EL (cell line): ENCODE data around the gene LYPD1.

Source experiments
- DNase-seq: peaks from one replicate; pipeline ENCODE4 v3.0.0-alpha.2; 2016

Gene LYPD1

DNA sequence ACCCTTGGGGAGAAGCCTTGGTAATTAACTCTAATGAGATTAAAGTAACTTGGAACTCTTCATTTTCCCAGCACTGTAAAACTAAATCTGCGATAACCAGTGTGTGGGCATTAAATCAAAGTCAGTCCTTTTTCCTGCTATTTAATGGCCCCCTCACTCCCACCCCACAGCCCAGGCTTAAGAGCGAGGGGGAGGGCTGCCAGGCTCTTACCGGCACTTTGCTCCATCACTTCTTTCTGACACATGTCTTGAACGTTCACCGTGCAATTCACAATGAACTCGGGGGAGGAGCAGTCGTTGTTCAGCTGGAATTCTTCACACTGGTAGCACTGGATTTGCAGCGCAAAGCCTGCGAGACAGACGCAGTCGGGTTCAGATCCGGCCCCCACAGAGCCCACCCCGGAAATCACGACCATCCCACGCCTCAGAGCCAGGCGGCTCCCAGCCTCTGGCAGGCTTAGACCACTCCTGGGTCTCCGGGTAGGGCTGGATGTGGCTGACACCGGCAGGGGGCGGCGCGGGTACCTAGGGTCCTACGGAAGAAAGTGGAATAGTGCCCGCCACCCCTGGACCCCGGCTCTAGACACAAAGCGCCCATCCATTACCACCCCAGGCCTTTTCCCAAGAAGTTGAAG lies 1.7 kb downstream of the LYPD1 start:
- DNase-seq, result peak; percentile 28

DNA sequence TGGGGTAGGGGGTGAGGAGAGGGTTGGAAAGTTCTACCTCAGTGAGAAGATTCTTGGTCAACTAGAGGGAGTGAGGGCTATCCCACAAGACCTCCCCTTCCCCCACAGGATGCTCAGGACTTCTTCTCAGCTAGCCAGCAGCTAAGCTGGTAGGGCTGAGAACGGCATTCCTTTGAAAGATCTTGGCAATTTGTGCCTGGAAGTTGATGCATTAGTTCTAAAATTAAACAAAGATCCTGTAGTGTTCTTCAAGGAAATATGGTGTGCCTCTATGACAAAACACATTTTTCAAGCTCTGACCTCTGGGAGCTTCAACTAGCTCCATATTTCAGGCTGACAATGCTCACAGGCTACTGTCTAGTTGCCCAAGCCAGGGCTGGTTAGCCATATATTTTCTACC lies 2.3 kb downstream of the LYPD1 start:
- DNase-seq, result no peak

DNA sequence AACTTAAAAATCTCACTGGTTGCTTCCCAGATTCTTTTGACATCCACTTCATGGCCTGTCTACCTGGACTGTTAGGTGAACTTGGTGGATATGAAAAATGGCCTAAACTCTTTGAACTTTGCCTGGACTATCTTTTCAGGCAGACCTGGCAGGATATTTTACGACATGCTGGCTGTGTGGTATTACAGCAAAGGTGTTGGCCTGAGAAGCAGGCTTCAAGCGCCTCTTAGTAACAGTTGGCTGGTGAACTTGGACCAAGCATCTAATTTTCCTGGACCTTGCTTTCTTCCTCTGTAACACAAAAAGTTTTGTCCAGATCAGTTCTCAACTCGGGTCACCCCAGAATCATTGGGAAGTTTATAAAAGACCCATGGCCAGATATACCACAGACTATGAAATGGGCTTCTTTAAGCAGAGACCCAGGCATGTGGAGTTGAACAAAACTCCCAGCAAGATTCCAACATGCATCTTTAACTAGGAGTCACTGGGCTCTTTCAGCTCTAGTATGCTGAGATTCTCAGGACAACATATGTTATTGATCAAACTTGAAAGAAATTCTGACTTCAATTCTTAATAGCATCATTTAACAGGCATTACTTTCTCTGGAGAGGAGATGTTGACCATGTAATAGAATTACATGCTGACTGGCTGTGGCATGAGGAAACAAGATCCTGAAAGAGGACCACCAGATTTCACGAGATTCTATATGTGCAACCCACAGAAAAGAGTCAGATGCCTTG lies 4.4 kb downstream of the LYPD1 start:
- no peak for DNase-seq

DNA sequence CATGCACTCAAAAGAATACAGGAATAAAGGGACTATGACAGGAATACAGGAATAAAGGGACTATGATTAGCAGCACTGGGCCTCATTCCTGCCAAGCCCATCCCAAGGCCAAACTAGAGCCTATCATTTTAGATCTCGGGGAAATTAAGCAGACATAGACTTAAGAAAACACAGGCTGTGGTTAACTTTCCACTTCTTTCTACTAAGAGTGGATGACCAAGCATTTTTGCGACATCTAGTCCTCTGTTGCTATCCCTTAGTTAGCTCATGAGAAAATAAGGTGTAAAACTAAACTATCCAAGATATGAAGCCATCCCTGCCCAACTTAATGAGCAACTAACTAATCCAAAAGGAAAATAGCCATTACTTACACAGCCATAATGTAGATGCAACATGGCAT lies 5.9 kb downstream of the LYPD1 start:
- DNase-seq, result no peak

DNA sequence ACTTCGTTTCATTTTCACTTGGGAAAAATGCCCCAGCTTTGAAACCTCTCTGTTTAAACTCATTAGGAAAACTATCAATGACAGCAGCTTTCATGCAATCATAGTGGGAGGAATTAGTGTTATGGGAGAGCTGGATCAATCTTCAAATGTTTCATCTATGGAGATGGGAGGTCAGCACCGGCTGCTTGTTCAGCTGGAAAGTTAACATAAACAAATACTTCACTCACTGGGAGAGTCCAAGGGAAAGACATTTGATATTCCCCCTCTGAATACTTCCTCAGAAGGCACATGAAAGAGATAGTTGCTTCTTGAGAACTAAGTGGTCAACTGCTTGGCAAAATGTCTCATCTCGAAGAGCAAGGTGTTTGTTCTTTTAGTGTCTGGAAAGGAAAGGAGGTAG lies 7.3 kb downstream of the LYPD1 start:
- peak; percentile 11 for DNase-seq

DNA sequence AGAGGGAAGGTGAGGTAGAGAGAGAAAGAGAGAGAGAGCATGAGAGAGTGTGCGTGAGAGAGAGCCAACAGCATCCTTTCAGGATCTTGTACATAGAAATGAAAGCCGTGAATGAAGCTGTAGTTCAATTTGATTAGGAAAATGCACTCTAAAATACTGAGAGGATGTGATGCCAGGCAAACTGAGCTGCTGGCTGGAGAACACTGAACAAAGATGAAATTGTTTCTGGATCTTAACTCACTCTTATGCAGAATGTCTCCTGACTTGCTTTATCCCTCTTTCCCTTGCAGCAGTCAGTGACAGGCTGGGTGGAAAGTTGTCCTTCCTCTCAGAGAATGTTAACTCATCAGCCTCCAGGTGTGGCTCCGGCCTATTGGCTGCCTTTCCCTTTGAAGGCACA lies 10.7 kb downstream of the LYPD1 start:
- no peak for DNase-seq

DNA sequence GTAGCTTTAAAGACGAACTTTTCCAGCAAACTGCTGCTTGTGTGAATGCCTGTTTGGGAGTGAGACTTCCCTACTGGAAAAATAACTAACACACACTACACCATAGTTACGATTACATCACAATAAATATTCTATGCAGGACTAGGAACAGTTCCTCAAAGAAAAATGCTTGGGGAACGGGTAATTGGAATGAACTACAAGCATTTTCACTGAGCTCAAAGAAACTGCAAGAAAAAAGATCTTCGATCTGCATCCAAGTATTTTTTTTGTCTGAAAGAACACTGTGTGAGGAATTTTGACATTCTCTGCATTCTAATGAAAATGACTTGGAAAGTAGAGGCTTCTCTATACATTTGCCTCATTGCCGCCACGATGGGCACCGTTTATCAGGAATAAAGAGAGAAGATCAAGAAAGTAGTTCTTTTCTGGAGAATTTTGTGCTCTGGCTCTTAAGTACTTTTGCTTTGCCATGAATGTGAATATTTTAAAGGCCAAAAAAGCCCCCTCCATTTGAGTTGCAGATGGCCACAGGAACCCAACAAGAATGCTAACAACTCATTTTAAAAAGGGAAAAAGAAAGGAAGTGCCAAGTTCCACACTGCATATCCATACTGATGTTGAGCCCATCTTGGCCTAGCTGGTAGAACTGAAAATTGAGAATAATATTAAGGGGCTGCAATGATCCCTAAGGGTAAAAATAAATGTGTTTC lies 13.6 kb downstream of the LYPD1 start:
- DNase-seq, result no peak

DNA sequence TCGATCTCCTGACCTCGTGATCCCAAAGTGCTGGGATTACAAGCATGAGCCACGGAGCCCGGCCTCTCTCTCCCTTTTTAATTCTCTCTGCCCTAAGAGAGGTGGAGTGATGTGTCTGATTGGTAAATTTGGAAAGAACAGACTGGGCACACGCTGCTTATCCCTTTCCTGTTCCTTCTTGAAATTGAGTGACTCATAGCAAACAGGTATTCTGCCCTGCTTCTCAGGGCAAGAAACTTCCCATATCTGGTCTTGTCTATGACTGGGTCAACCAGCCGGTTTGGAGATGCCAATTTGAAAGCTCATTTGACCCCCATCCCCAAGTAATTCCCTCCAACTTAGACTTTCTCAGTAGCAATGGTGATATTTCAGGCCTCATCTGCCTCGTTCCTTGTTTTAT lies 15.0 kb downstream of the LYPD1 start:
- no peak for DNase-seq

DNA sequence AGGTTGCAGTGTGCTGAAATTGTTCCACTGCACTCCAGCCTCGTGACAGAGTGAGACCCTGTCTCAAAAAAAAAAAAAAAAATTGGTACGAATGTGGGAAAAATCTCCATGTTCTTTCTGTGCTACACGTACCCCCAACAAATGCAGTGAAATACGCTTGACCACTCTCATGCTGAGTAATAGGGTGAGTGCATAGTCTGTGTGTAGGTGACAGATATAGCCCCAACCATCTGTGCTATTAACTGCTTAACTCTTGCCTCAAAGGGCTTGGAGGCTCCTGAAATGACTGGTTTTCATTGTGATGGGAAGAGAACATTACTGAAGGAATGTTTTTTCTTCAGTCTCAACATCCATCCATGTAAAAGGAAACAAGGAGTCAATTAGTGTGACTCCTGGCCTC lies 15.7 kb downstream of the LYPD1 start:
- DNase-seq, result no peak

DNA sequence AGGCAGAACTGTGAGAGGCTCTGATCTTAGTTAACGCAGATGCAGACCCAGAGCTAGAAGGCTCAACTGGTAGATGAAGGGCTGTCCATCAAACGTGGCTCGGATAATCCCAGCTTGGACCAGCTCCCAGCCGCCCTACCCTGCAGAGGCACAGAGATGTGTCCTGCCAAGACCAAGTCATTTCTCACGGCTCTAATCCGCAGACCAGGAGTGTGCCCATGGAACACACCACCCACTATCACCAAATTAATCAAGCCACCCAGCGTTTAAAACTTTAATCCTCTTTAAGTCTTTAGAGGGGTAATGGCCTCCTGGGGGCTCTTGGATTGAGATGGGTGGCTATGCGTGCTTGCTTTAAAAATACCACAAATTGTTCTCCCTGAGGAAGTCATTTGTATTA lies 17.5 kb downstream of the LYPD1 start:
- no peak for DNase-seq

DNA sequence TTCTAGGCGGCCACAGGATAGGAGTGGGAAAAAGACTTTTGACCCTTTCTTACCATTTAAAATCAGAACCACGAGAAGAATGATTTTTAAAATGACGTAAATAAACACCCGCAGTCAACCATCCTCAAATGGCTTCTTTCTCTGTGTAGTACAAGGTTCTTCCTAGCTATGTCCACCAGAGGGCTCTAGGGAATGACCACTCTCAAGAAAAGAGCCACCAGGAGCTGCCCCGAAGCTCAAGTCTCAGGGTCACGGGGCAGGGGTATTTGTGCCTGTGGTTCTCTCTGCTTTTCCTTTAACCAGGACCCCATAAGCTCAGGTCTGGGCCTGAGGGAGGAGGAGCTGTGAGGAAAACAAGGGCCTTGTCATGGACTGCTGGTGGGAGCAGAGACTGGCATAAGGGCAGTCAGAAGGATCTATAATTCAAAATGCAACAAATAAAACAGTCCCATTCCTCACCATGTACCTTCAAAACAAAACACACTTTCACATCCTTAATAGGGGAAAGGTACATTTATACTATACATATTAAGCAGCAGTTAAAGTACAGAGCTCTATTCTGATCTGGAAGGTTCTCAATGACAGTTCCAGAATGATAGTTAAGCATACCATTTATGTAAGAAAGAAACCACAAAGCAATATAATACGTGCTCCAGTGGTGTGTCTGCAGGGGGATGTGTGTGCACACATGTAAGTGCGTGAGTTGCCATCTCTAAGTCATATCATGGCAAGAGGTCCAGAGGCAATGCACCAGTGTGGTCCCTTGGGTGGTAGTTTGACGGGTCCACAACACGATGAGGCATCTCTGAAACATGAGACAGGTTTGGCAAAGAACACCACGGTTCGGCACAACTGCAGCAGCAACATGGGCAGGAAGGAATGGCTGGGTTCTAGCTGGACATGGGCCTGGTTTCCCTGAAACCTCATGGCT lies 18.6 kb downstream of the LYPD1 start:
- peak; percentile 48 for DNase-seq

DNA sequence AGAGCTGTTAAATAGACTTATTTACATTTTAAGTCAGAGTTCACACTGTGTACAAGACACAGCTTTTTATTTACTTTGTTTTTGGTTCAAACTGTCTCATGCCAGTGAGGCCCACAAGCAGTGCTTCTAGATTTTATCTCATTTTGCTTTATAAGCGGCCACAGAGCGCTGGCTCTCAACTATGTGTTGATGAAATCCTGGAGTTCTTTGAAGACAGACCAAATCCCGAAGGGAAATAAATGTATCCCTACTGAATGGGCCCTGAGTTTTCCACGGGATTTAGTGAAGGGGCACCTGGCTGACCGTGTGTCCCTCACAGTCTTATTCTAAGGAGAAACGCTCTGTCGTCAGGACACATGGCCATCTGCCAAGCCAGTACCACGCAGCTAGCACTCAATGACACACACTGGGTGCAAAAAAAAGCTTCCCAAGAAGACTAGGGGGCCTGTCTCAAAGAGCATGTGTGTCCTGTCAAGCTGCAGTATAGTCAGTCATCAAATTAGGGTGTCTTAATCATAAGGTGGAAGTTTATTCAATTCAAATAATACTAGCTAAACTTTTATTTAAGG lies 23.4 kb downstream of the LYPD1 start:
- no peak for DNase-seq

DNA sequence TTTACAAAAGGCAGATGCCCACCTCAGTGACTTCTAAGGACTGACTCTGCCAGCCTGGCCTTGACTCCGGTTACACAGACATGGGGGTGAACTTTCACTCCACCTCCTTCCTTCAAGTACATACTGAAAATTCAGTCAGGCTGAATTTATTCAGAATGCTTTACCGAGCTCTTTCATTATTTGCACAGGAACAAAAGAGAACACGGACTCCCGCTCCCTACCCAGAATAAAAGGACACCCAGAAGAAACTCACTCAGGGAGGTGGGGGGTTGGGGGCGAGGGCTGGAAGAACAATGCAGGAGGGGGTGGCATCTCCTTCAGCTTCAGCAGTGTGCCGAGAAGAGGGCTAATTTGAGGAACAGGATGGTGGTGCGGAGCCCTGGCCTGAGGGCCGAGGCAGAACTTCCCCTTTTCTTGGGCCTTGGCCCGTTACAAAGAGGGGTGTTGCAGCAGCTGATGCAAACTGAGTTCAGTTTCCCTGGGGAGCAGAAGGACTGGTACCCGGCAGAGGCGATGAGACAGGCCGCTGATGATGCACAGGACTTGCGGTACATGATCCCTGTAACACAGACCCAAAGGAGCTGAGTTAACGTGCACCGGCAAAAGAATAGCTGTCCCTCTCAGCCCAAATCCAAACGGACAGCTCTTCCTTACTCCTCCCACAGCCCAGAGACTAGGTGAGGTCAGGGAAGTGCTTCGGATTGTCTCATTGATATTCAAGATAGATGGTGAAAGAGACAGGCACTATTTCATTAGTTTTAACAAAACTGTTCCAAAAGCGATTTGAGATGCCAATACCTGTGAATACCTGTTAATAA lies 24.1 kb downstream of the LYPD1 start:
- no peak for DNase-seq

DNA sequence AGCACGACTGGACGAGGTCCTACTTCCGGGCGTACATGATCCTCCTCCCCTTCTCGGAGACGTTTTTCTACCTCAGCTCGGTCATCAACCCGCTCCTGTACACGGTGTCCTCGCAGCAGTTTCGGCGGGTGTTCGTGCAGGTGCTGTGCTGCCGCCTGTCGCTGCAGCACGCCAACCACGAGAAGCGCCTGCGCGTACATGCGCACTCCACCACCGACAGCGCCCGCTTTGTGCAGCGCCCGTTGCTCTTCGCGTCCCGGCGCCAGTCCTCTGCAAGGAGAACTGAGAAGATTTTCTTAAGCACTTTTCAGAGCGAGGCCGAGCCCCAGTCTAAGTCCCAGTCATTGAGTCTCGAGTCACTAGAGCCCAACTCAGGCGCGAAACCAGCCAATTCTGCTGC lies 24.8 kb downstream of the LYPD1 start:
- no peak for DNase-seq

DNA sequence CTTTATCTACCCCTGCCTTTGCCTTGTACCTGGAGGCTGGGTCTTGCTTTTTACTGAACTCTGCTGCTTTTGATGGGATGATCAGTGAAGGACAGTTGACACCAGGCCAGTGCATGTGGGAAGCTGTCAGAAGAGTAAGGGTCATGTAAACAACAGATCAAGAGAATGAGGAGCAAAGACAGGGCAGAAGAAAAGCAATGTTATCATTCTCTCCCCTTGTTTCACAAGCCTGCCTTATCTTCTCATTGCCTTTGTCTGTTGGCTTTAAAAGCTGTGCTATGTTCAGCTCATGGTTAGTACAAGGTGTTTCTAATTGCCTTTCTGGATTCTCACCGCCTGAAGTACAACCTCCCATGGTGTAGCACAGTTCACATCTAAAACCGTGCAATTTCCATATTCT lies 27.6 kb downstream of the LYPD1 start:
- DNase-seq, result no peak

DNA sequence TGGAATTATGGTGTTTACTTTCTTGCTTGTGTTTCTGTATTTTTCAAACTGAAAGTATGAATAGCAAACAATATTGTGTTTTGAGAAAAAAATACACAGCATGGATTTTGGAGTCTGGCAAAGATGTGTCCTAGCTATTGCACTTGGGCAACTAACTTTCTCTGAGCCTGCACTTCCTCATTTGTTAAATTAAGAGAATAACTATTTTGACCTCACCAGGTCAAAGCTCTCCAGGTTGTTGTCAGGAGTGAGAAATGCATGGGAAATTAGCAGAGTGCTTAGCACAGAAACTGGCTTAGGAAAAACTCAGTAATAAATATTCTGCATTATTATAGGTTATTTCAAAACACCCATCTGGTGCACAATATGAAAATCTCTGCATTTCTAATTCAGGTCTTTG lies 28.2 kb downstream of the LYPD1 start:
- no peak for DNase-seq

DNA sequence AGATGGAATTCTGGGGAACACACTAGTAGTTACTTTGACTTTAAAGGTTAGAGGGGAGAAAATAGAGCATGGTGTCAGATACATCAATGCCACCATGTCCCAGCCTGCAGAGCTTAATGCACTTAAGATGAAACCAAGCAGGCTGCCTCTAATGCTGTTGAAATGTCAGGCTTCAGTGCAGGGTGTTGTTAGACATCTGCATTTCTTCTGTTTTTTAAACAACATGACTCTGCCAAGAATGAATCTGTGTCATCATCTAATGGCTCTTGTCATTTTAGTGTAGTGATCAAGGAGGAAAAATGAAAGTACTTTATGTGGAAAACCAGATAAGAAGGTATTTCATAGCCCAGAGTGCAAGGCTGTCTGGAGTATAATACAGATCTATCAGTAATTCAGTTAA lies 29.9 kb downstream of the LYPD1 start:
- no peak for DNase-seq

DNA sequence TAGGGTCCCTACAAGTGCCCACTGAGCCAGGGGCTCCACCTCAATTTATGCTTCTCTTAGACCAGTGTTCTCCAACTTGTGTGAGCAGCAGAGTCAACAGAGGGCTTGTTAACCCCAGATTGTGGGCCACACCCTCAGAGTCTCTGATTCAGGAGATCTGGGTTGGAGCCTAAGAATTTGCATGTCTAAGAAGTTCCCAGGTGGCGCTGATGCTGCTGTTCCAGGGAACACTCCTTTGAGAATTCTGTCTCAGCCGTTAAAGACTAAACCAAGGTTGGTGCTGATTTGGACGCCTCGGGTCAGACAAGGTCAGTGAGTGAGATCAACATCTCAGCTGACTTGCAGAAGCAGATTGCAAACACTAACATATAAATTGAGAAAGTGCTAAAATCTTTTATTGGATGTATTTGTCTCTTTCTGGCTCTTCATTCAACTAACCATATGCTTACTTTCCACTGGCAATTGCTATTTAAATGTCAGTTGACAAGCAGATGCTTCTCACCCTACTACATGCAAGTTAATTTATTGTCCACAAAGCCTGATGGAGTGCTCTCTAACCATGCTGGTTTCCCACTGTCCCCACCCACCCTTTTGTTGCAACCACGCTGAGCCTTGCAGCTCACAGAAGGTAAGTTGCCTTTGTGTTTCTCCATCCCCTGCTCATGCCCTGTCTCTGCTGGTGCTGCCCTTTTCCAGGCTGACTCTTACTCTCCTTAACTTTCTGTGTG lies 31.5 kb downstream of the LYPD1 start:
- DNase-seq, result no peak

DNA sequence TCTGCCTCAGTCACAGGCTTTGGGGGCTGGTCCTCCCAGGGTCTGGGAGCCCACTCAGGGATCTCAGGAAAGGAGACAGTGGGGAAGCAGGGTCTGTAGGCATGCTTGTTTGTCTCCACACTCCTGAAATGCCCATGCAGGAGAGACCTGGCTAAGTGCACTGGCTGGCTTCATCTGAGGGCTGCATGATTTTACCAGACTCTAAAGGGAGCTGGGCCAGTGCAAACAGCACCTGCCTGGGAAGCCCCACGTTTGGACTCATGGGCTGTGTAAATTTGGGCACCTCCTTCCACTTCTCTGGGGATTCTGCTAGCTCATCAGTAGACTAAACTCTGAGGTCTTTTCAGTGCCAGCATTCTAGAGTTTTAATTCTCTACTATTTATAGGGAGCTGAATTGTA lies 33.7 kb downstream of the LYPD1 start:
- no peak for DNase-seq

DNA sequence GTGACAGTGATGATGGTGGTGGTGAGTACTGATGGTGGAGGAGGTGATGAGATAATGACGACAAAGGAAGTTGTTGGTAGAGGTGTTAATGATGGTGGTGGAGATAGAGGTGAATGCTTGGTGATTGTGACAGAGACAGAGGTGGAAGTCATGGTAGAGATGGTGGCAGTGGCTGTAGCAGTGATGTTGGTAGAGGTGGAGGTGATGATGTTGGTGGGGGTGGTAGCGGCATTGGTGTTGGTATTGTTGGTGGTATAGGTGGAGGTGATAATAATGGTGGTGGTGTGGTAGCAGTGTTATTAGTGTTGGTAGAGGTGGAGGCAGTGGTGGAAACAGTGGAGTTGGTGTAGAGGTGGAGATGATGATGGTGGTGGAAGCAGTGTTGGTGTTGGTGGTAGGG lies 36.4 kb downstream of the LYPD1 start:
- DNase-seq, result no peak

DNA sequence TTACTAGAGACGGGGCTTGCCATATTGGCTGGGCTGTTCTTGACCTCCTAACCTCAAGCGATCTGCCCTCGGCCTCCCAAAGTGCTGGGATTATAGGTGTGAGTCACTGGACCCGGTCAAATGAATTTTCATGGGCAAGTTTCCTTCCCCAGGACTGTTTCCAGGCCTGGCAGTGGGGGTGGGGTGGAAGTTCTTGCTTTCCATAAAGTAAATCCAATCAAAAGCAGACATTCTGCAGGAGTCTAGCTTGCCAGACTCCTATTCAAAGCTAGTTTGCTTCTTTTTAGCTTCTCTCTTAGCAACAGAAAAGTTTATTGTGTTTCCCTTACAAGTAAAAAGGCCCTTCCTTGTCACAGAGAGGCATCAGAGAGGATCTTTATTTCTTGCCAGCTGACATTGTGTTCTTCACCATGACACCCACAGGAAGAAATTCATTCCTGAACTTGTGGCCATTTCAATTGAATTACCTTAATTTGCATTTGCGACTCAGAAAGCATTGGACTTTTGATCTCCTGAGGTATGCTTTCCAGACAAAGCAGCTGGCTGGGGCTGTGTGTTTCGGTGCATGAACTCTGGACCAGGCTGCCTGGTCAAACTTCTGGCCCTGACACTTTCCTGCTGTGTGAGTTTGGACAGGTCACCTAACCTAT lies 37.9 kb downstream of the LYPD1 start:
- DNase-seq, result peak; percentile 38
